Keratinocyte (primary cell): ENCODE results near the gene CCDC32. TPM values are rescaled to one million over a fixed set of nuclear protein-coding genes. Genes with fewer than 3 reads are reported as not detected.

Experiments used
- DNase-seq: peaks from one replicate; pipeline ENCODE4 v3.0.0-alpha.2; 2011; ENCODE audit warnings: low read depth, missing footprints, low spot score
- FAIRE-seq: peaks from 2 replicates; lab custom pipeline; 2011; peaks lifted over from hg19 to GRCh38; lab: Jason Lieb, UNC
- H2AFZ ChIP-seq: 2 replicates; pipeline ENCODE4 v1.6.0; 2012; ENCODE audit warnings: low read length, control low read depth, inconsistent platforms; ENCODE audit not compliant: control insufficient read depth
- H3K27ac ChIP-seq: 2 replicates; pipeline ENCODE4 v1.5.1; 2011; ENCODE audit warnings: low read length; ENCODE audit not compliant: control insufficient read depth, insufficient read depth
- H3K27me3 ChIP-seq: 3 replicates; pipeline ENCODE4 v1.6.0; 2011; ENCODE audit warnings: low read length; ENCODE audit not compliant: control insufficient read depth, insufficient read depth; ENCODE audit errors: extremely low read depth
- H3K36me3 ChIP-seq, 2 experiments: 2 replicates in 1 of 2; 3 replicates in 1 of 2; pipeline ENCODE4 v1.5.1; 2011; ENCODE audit warnings: low read length in 2 of 2, mild to moderate bottlenecking in 1 of 2; ENCODE audit not compliant: control insufficient read depth in 2 of 2, insufficient read depth in 2 of 2; ENCODE audit errors: extremely low read depth in 1 of 2
- H3K4me1 ChIP-seq: 3 replicates; pipeline ENCODE4 v1.5.1; 2011; ENCODE audit warnings: low read length; ENCODE audit not compliant: control insufficient read depth, insufficient read depth; ENCODE audit errors: extremely low read depth
- H3K4me2 ChIP-seq: 3 replicates; pipeline ENCODE4 v1.6.0; 2011; ENCODE audit warnings: low read depth, low read length; ENCODE audit not compliant: control insufficient read depth, insufficient read depth; ENCODE audit errors: extremely low read depth
- H3K4me3 ChIP-seq, 3 experiments: fragments of 200-600 bp in 1 of 3; sonication (generic) in 1 of 3; 2 replicates in 2 of 3; 3 replicates in 1 of 3; pipeline ENCODE4 v1.5.1; 2011 to 2016; ENCODE audit warnings: low read length in 3 of 3, mild to moderate bottlenecking in 3 of 3, control low read depth in 2 of 3, inconsistent platforms in 1 of 3, low read depth in 1 of 3, mixed read lengths in 1 of 3, mixed run types in 1 of 3, moderate library complexity in 1 of 3; ENCODE audit not compliant: control insufficient read depth in 2 of 3, insufficient read depth in 2 of 3; ENCODE audit errors: extremely low read depth in 1 of 3
- H3K79me2 ChIP-seq: 2 replicates; pipeline ENCODE4 v1.6.0; 2012; ENCODE audit warnings: low read length; ENCODE audit not compliant: control insufficient read depth, insufficient read depth
- H3K9ac ChIP-seq: 3 replicates; pipeline ENCODE4 v1.6.0; 2011; ENCODE audit warnings: low read length; ENCODE audit not compliant: control insufficient read depth, insufficient read depth; ENCODE audit errors: extremely low read depth
- H3K9me1 ChIP-seq: 3 replicates; pipeline ENCODE4 v1.6.0; 2011; ENCODE audit warnings: low read length; ENCODE audit not compliant: control insufficient read depth, insufficient read depth; ENCODE audit errors: extremely low read depth
- H3K9me3 ChIP-seq: 2 replicates; pipeline ENCODE4 v1.5.1; 2012; ENCODE audit warnings: low read depth, low read length; ENCODE audit not compliant: control insufficient read depth
- H4K20me1 ChIP-seq: 3 replicates; pipeline ENCODE4 v1.6.0; 2011; ENCODE audit warnings: low read length; ENCODE audit not compliant: control insufficient read depth, insufficient read depth; ENCODE audit errors: extremely low read depth
- EZH2 ChIP-seq: IDR thresholded peaks from one replicate; pipeline ENCODE4 v1.6.1; 2012; ENCODE audit warnings: inconsistent platforms, mild to moderate bottlenecking, low read length, moderate library complexity
- dilution Hi-C: fragments of 300-500 bp; cut with MboI; formaldehyde crosslinking; loops from one replicate; pipeline ENCODE4 v1.7.0; 2020; ENCODE audit warnings: low sequenced_read_pairs; ENCODE audit not compliant: extremely low pct_ligation_motif_present
- polyA plus RNA-seq, 5 experiments: library from polyadenylated mRNA; depleted of rRNA in 3 of 5; stranded (reverse) in 3 of 5; stranded (forward) in 1 of 5; unstranded in 1 of 5; fragments of >200 nt; gene quantifications; 1 replicate in 1 of 5; 2 replicates in 3 of 5; 3 replicates in 1 of 5; pipeline versions ENCODE4 v1.2.1 to v1.2.3, GENCODE V29; 2011 to 2012; ENCODE audit warnings: missing spikeins in 2 of 5, low read depth in 1 of 5, low replicate concordance in 1 of 5
- TF ChIP-seq, protein P1 (sequence below), 3 experiments: IDR thresholded peaks in 1 of 3; conservative IDR thresholded peaks in 1 of 3; optimal IDR thresholded peaks in 1 of 3; 2 replicates in 2 of 3; 3 replicates in 1 of 3; pipeline versions ENCODE3 to v1.5.1; 2011; ENCODE audit warnings: low read length in 3 of 3, mild to moderate bottlenecking in 3 of 3, moderate library complexity in 2 of 3, control low read depth in 1 of 3, inconsistent platforms in 1 of 3; ENCODE audit not compliant: insufficient read depth in 2 of 3; ENCODE audit errors: extremely low read depth in 1 of 3

CCDC32 gene
- polyA plus RNA-seq, 1 donor (not counting 4 experiments of a cell fraction or from before 2014, with no cell fraction given) = 18.0 TPM

- Histone ChIP-seq H3K4me3 (no peak overlapping the region), H2AFZ (no peak overlapping the region), H3K79me2 (peaks cover 32% of the 10 kb centered on the region), H3K27me3 (no peaks in the 10 kb centered on the region), H4K20me1 (no peaks in the 10 kb centered on the region), H3K4me1 (no peaks in the 10 kb centered on the region), H3K9ac (no peak overlapping the region), H3K9me3 (no peaks in the 10 kb centered on the region), H3K4me2 (no peak overlapping the region), H3K36me3 (peaks cover 0 to 9% of the 10 kb centered on the region in 2 experiments), H3K9me1 (no peaks in the 10 kb centered on the region), H3K27ac (no peak overlapping the region)
- no peak for FAIRE-seq
- DNase-seq = no peak
- TF ChIP-seq, protein P1, sequence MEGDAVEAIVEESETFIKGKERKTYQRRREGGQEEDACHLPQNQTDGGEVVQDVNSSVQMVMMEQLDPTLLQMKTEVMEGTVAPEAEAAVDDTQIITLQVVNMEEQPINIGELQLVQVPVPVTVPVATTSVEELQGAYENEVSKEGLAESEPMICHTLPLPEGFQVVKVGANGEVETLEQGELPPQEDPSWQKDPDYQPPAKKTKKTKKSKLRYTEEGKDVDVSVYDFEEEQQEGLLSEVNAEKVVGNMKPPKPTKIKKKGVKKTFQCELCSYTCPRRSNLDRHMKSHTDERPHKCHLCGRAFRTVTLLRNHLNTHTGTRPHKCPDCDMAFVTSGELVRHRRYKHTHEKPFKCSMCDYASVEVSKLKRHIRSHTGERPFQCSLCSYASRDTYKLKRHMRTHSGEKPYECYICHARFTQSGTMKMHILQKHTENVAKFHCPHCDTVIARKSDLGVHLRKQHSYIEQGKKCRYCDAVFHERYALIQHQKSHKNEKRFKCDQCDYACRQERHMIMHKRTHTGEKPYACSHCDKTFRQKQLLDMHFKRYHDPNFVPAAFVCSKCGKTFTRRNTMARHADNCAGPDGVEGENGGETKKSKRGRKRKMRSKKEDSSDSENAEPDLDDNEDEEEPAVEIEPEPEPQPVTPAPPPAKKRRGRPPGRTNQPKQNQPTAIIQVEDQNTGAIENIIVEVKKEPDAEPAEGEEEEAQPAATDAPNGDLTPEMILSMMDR (optimal IDR thresholded peaks at IDR 0.05 in 1 of 3, IDR thresholded peaks at IDR 0.05 in 1 of 3, conservative IDR thresholded peaks at IDR 0.05 in 1 of 3; ENCODE audit: extremely low read depth in 1 of 3, insufficient read depth in 2 of 3, low read length in 3 of 3) = no peak
- no peak for TF ChIP-seq EZH2
- dilution Hi-C loops = no loop called here
Observed at GRCh38 chr15:40603935-40604334, 39.1 kb upstream of the CCDC32 start.

- H3K27me3 ChIP-seq = no peaks in the 10 kb centered on the region
- H3K9me1 ChIP-seq = no peaks in the 10 kb centered on the region
- DNase-seq (no peak), FAIRE-seq (no peak)
- no peaks in the 10 kb centered on the region for H3K4me1 ChIP-seq
- H3K27ac ChIP-seq = no peak overlapping the region
- no peaks in the 10 kb centered on the region for H3K36me3 ChIP-seq
- H3K4me3 ChIP-seq = no peak overlapping the region
- H3K79me2 ChIP-seq = peaks cover 60% of the 10 kb centered on the region
- H4K20me1 ChIP-seq = no peaks in the 10 kb centered on the region
- H3K4me2 ChIP-seq = no peak overlapping the region
- TF ChIP-seq EZH2 = no peak
- TF ChIP-seq, protein P1 (optimal IDR thresholded peaks at IDR 0.05 in 1 of 3, IDR thresholded peaks at IDR 0.05 in 1 of 3, conservative IDR thresholded peaks at IDR 0.05 in 1 of 3; ENCODE audit: extremely low read depth in 1 of 3, insufficient read depth in 2 of 3, low read length in 3 of 3) = no peak
- no peak overlapping the region for H3K9ac ChIP-seq
- dilution Hi-C loops = no loop called here
- no peaks in the 10 kb centered on the region for H3K9me3 ChIP-seq
- no peak overlapping the region for H2AFZ ChIP-seq
Observed at GRCh38 chr15:40600956-40601355, 36.1 kb upstream of the CCDC32 start.
